Embryonic facial prominence (tissue), 1 donor: Measurements from ENCODE around the gene PGAP2.

Source experiments
- DNase-seq: peaks from one replicate; pipeline ENCODE4 v3.0.0-alpha.2; 2016; ENCODE audit errors: extremely low spot score

Gene PGAP2

DNA sequence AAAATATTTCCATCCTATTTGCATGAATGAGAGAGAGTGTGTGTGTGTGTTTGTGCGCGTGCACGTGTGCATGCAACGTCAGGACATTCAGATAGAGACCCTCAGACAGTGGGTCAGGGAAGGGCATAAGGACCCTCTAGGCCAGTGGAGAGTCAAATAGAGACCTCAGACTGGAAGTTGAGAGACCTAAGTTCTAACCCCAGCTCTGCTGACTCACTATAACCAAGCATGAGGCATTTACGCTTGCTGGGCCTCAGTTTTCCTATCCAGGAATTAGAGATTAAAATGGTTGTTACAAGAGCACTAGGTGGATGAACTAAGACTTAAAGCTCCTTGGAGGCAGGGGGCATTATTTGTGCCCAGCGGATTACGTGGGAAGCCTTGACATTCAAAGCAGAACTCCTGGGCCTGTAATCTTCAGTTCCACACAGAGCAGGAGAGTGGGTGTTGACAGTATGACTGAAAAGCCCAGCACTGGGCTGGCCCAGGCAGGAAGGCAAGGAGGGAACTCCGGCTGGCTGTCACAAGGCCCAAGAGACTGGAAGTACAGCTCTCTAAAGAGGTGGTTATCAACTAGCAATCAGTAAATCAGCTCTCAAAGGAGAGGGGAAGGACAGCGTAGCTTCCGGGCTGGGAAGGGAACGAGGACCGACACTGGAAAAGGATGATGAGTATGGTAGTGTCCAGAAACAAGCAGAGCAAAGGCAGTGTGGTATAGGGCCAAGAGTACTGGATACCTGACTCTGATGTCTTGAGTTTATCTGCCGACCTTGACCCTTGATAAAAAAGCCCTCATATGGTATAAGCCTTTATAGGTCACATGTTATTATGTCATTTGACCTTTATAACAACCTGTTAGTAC is 23.2 kb downstream of the PGAP2 start:
- DNase-seq = no peak

DNA sequence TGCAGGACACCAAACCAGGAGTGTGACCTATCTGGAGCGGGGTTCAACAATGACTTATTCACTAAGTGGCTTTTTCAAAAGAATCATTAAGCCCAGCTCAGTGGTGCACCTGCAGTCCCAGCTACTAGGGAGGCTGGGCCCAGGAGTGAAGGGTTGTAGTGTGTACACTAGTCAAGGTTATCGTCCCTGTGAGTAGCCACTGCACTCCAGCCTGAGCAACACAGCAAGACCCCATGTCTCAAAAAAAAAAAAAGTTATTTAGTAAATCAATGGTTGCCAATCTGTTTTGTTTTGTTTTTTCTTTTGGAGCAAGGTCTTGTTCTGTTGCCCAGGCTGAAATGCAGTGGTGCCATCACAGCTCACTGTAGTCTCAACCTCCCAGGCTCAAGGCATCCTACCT is 24.5 kb downstream of the PGAP2 start:
- DNase-seq = no peak

DNA sequence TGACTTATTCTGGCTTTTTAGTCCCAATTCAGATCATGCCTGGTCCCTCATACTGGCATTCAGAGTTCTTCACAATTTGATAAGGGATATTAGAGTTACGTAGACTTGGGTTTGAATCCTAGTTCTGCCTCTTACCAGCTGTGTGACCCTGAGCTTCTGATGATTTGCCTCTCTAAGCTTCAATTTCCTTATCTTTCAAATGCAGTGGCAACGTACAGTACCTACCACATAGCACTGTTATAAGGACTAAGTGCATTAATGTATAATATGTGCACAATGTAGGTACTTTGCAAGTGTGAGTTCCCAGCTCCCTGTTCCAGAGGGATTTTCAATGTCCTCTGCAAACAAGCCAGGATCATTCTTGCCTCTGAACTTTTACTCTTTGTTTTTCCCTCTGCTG is 25.1 kb downstream of the PGAP2 start:
- no peak for DNase-seq

DNA sequence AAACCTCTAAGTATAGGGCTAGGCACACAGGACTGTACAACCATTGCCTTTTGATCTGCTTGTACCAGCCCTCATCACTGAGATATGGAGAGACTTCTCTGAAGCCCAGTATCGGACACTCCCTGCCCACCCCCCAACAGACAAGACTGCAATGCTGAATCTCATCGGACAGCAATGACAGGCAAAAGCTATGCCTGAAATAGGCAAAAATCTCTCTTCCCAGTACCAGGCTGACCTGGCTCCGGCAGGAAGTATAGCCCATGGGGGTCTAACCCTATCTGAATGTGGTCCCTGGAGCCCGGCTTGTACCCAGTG is 25.9 kb downstream of the PGAP2 start:
- DNase-seq = no peak

DNA sequence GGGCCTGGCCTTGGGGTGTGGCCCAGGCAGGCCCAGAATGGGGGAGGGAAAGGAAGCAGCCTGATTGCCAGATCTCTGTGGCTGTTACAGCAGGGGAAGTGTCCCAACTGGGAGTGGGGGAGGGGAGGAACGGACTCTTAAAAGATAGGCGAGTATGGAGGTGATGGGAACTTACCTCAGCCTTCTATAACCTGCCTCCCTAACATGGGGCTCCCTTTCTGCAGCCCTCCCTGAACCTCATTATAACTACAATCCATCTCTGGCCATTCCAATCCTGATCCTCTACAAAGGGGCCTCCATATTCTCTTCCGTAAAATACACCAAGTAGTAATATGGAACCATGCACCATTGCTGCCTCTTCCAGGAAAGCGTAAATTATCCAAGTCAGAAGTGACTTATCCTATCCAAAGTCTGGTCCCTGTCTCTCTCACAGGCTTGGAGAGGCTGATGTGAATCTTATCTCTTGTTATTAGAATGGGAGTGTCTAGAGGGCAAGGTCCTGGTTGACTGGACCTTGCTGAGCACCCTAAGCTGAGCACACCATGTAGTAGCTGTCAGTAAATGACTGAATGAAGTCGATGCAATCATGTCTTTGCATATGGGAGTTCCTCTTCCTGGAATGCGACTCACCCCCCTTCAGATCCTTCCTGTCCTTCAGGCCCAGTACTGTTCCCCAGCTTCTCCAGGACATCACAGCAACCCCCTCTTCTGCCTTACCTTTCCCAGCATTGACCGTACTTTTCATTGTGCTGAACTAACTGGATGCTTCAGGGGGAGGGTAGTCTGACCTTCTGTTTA is 26.5 kb downstream of the PGAP2 start:
- no peak for DNase-seq

DNA sequence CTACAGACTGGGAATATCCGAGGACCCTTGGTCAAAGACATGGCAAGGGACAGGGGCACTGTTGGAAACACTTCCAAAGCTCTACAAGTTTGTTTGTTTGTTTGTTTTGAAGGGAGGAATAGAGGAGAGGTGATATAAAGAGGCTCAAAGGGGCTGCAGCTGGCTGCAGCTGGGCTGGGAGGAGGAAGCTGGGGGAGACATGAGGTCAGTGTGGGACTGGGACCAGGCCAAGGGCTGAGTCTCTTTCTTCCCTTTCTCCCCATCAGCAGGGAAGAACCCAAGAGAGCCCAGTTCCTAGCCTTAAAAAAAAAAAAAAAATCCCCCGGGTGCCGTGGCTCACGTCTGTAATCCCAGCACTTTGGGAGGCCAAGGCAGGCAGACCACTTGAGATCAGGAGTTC is 27.4 kb downstream of the PGAP2 start:
- DNase-seq = no peak

DNA sequence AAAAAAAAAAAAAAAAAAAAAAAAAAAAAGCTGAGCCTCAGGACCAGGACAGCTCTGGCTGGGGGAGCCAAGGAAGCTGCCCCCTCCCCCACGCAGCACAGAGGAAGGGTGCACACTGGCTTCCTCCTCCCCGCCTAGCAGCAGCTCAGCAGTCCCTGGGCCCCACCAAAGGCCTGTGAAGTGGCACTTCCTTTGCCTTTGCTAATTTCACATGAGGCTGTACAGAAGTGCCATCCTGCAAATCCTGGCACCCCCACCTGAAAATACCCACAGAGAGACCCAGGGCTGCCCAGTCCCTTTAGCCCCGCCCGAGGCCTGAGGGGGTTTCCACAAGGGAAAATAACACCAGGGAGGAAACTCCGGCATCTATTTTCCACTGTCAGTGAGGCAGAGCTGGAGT is 28.5 kb downstream of the PGAP2 start:
- DNase-seq = no peak

DNA sequence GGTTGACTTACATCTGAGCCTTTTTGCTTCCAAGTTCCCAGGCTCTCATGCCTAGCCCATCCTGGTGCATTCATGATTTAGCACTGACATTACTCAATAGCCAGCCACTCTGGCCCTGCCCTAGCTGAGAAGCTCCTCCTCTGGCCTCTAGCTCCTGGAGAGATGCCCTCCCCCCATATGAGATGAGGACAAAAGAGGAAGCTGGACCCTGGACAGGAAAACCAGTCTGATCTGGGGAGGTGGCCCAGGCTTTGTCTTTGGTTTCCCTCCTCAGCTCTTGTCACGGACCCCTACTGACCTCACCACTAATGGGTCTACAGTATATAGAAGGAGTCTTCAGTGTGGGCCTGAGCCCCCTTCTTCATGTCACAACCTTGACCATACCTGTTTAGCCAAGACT is 29.4 kb downstream of the PGAP2 start:
- no peak for DNase-seq

DNA sequence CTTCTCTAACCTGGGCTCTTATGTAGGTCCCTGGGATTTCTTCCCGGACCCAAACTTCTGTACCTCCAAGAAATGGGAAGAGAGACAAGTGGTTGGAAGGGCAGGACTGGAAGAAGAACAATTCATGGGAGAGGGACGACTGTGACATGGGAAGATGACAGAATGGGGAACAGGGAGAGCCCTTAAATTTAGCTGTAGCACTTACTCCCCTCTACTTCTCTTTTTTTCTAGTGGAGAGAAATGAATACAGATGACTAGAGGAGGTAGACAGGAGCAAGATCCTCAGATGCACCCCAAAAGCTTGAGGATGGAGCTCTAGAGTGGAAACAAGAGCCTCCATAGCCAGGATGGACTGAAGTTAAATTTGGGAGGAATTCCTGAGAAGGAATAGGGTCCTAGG is 30.1 kb downstream of the PGAP2 start:
- no peak for DNase-seq

DNA sequence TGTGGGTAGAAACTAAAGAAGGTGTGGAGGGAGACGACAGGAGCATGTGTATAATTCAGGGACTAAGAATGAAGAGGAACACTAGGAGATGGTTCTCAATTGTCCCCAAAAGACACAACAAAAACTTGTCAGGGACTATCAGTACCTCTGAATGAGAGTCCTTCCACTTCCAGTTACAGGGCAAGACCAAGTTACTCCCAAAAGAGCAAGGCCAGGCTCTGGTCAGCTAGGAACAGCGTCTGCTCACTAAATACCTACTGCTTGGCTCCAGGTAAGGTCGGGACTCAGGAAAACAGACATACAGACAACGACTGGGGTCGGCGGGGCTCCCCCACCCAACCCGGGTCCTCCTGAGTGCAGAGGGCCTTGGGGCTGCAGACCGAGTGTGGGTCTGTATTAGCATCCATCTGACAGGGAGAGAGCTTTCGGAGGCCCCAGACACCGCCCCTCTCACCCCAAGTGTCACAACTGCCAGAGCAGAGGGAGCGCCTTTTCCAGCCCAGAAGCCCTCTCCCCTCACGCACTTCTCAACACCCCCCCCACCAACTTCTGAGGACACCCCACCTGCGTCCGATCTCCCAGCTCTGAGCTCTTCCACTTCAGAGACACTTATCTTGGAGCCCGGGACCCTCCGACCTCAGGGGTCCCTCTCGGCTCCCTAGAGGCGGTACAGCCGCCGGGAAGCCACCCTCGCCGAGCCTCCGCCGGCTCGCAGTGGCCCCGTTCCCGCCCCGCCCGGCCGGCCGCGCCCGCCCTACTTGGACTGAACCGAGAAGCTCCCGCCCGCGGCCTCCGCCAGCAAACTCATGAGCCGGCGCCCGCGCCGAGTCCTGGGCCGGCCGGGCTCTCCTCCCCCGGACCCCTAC is 31.9 kb downstream of the PGAP2 start:
- no peak for DNase-seq

DNA sequence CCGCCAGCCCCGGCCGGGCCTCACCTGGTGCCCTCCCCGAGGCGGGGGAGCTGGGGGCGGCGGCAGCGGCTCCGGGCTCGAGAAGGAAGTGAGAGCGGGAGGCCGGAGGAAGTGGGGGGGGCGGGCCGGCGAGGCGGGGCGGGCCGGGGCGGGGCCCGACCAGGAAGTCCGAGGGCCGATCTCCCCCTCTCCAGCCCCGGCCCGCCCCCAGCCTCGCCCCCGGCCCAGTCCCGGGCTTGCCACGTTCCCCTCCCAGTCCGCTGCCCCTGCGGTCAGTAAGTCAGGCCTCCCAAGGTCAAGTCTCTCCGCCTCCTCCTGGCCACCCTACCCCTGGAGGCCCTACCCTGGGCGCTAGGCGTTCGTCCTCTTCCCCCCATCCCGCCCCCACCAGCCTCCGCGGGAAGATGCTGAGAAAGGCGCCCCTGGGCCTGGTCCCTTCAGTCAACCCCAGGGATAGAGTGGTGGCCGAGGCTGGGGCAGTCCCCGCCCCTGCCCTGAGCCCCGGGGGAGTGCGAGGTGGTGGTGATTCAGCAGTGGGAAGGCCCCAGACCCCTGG is 32.6 kb downstream of the PGAP2 start, which contains the start of gene RHOG:
RHOG (minus strand) TSS at position 90 of the 556 bp plus-strand sequence. CDS start 12,821 bp downstream, outside the sequence.
- no peak for DNase-seq

DNA sequence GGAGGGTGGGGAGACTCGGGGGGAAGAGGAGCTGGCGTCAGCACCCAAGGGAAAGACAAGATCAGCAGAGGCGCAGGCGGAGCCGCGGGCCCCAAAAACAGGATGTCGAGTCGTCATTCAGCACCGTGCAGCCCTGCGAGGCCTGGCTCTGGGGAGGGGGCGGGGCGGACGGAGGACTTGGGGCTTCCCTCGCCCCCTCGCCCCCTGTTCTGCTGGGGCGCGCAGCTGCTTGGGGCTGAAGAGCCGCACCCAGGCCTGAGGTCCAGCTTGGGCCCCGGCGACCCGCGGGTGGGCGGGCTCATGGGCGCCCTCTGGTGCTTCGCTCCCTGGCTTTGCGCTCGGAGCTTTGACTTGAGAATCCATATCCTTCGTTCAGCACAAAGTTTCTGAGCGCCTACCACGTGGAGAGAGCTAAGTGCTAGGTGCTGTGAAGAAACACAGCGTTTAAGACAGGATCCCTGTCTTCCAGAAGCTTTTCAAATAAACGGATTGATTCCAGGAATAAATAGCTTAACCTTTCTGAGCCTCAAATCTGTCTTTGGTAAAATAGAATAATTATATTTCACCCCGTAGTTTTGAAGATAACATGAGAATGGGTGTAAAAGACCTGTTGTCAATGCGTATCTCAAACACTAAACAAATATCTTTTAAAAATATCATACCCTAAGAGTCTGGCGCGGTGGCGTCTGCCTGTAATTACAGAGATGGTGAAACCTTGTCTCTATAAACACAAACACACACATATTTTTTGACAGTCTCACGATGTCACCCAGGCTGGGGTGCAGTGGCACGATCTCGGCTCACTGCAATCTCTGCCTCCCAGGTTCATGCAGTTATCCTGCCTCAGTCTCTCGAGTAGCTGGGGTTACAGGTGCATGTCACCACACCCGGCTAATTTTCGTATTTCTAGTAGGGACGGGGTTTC is 33.3 kb downstream of the PGAP2 start:
- no peak for DNase-seq

DNA sequence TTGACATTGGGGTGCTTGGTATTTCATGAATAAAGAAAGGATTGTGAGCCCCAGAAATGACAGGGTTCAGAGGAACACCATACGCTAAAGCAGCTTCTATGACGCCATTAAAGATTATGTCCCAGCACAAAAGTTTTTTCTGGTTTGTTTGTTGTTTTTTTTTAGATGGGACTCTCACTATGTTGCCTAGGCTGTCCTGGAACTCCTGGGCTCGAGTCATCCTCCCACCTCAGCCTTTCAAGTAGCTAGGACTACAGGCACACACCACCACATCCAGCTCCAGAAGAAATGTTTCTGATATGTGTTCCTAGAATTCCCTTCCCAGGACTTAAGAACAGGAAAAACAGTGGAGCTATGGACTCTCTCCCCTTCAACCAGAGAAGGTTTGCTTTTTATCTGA is 35.0 kb downstream of the PGAP2 start:
- DNase-seq = no peak

DNA sequence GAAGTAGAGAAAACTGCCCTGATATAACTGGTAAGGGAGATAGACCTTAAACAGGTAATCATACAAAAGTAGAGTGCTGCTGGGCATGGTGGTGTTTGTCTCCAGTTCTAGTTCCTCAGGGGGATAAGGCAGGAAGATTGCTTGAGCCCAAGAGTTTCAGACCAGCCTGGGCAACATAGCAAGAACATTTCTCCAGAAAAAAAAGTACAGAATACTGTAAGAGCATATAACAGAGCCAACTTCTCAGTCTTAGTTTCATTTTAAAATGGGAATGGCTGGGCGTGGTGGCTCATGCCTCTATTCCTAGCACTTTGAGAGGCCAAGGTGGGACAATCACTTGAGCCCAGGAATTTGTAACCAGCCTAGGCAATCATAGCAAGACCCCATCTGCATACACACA is 36.9 kb downstream of the PGAP2 start:
- DNase-seq = no peak

DNA sequence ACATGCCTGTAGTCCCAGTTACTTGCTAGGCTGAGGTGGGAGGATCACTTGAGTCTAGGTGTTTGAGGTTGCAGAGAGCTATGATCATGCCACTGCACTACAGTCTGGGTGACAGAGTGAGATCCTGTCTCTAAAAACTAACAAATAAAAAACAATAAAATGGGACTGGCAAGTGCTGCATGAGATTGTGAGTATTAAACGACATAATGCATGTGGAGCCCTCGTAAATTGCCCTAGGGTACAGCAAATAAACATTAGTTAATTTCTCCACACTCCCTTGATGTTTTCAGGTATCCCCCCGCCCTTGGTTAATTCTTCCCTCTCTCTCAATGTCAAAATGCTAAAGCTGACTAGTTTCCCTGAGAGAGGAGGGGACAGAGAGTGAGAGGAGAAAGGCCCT is 37.3 kb downstream of the PGAP2 start:
- no peak for DNase-seq

DNA sequence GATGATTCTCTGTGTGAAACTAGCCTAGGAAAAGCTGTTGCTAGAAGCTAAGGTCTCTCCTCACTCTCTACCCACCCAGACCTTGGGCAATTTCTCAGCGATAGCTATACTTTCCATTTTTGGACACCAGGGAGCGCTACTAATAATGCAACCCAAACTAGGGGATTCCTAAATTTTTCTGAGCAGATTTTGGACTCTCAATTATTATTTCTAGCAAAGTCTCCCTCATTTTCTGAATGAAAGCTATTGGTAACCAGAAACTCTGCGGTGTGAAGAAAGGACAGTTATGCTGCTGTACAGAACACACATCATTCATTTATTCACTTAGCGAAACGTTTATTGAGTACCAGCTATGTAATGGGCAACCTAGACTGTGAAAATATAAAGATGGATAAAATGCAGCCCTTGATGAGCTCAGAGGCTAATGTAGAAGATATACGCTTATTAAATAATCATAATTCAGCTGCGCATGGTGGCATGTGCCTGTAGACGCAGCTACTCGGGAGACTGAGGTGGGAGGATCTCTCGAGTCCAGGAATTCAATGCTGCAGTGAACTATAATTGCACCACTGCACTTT is 41.0 kb downstream of the PGAP2 start:
- DNase-seq = no peak

DNA sequence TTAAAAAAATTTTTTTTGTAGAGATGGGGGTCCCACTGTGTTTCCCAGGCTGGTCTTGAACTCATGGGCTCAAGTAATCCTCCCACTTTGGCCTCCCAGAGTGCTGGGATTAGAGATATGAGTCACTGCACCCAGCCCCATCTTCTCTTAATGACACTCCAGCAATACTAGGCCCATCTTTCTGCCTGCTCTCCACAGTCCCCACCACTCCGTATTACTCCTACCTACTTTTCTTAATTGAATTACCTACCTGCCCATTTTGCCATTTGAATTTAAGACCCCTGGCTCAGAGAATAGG is 45.1 kb downstream of the PGAP2 start:
- DNase-seq = no peak

DNA sequence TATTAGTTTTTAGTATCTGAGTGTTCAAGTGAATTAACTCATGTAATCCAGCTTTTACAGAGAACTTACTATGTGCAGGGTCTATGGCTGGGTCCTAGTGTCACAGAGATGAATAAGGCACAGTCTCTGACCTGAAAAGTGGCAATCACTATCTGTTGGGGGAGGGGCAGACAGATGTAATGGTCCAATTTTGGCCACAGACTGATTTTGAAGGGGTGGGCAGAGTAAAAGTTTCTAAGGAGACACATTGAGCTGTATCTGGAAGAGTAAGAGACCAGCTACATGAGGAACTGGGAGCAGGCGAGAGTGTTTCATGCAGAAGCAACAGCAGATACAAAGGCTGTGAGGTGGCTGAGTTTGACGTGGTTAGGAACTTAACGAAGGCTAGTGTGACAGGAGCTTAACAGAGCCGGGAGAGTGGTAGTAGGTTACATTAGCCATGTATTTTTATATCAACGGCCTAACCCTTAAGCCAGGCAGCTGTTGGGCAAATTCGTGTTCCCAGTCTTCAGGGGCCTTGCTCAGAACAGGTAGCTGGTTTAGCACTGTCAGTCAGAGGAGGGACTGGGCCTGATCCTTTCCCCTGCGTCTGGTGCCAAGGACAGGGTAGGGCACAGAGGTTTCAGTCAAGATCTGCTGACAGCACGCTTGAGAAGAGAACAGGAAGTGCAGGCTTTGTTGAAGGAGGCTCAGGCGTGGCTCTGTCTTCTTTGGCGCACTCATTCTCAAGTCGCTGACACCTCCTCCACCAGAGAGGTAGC is 45.7 kb downstream of the PGAP2 start:
- no peak for DNase-seq

DNA sequence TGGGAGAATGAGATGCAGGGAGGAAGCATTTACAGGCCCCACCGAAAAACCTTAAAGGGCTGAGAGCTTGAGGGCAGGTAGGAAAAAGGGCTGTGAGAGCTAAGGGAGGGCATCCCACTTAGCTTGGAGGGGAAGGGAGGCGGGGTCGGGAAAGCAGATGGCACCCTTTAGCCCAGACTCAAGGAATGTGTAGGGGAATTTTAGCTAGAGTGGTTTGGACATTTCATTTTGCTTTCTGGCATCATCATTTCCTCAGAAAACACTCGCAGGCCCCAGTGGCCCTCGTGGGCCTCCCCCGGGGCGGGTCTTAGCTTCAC is 46.3 kb downstream of the PGAP2 start:
- no peak for DNase-seq
